GM19035 (cell line): ENCODE results near the gene ELL3.
"Not testable (repeated sequence)": the region's sequence is repeated elsewhere in the genome, so short reads cannot be mapped to it uniquely, and the experiment has no call there.

Experiments
- ATAC-seq: cut with Tn5 transposase; IDR thresholded peaks from one replicate; pipeline ENCODE4 v1.9.1; 2021; ENCODE audit not compliant: unreplicated experiment

The ELL3 gene

GRCh38 chr15:43791993-43792760 is 15.4 kb upstream of the ELL3 start, which contains the start of gene SERF2:
Gene SERF2 (plus strand): TSS chr15:43792320. CDS start chr15:43792377, 57 bp downstream.
- peak; percentile 86 for ATAC-seq

GRCh38 chr15:43789409-43789808 is 12.6 kb upstream of the ELL3 start:
- ATAC-seq = no peak

GRCh38 chr15:43779016-43779415 is 2.2 kb upstream of the ELL3 start:
- ATAC-seq = no peak

GRCh38 chr15:43777267-43777914 is 625 bp upstream of the ELL3 start:
- peak; percentile 55 for ATAC-seq

- peak; percentile 62 for ATAC-seq
Observed at GRCh38 chr15:43776101-43776717, 557 bp downstream of the ELL3 start.

- ATAC-seq = no peak
Observed at GRCh38 chr15:43775411-43775965, 1.3 kb downstream of the ELL3 start.

GRCh38 chr15:43774062-43774461 is 2.7 kb downstream of the ELL3 start:
- ATAC-seq = no peak

- no peak for ATAC-seq
Observed at GRCh38 chr15:43772624-43773023, 4.1 kb downstream of the ELL3 start.

- ATAC-seq = no peak
Observed at GRCh38 chr15:43771816-43772215, 5.0 kb downstream of the ELL3 start.

GRCh38 chr15:43769584-43770228 is 7.1 kb downstream of the ELL3 start:
- ATAC-seq = no peak

- ATAC-seq = no peak
Observed at GRCh38 chr15:43763819-43764446, 12.8 kb downstream of the ELL3 start.

- ATAC-seq = no peak
Observed at GRCh38 chr15:43762824-43763223, 13.9 kb downstream of the ELL3 start.

- no peak for ATAC-seq
Observed at GRCh38 chr15:43751885-43752284, 24.9 kb downstream of the ELL3 start.

GRCh38 chr15:43749690-43750345 is 26.9 kb downstream of the ELL3 start:
- ATAC-seq = peak; percentile 38

GRCh38 chr15:43748376-43748775 is 28.4 kb downstream of the ELL3 start:
- ATAC-seq = no peak

- ATAC-seq = peak; percentile 18
Observed at GRCh38 chr15:43746903-43747309, 29.9 kb downstream of the ELL3 start.

GRCh38 chr15:43746245-43746902 is 30.4 kb downstream of the ELL3 start, which contains the start of gene PDIA3:
Gene PDIA3 (plus strand): TSS chr15:43746438. CDS start chr15:43746540, 102 bp downstream.
- ATAC-seq = peak; percentile 72

- ATAC-seq = peak; percentile 43
Observed at GRCh38 chr15:43735416-43735815, 41.4 kb downstream of the ELL3 start.

GRCh38 chr15:43728053-43728725 is 48.6 kb downstream of the ELL3 start:
- ATAC-seq = not testable (repeated sequence)
